SK-N-SH treated with all-trans-retinoic acid at 6 μM for 48 hours (cell line): ENCODE data around the gene CTR9.

ENCODE experiments used
- GLIS3 ChIP-seq: fragments of 250-450 bp; sonication (Bioruptor Pico); IDR thresholded peaks from 2 replicates; pipeline ENCODE4 v1.5.0; 2020; ENCODE audit warnings: mild to moderate bottlenecking, moderate library complexity
- POU6F1 ChIP-seq: fragments of 250-450 bp; sonication (Bioruptor Pico); IDR thresholded peaks from 2 replicates; pipeline ENCODE4 v1.8.0; 2021; ENCODE audit warnings: low read depth, mild to moderate bottlenecking, moderate library complexity, borderline replicate concordance
- RARB ChIP-seq: fragments of 250-450 bp; sonication (Bioruptor Pico); IDR thresholded peaks from 2 replicates; pipeline ENCODE4 v1.8.0; 2021; ENCODE audit warnings: mild to moderate bottlenecking, moderate library complexity
- TCF4 ChIP-seq: fragments of 250-450 bp; sonication (Bioruptor Pico); IDR thresholded peaks from 2 replicates; pipeline ENCODE4 v1.8.0; 2021; ENCODE audit warnings: mild to moderate bottlenecking, moderate library complexity, borderline replicate concordance
- ZFP30 ChIP-seq: fragments of 450-650 bp; formaldehyde crosslinking; IDR thresholded peaks from 2 replicates; pipeline ENCODE4 v1.5.0; 2022; ENCODE audit warnings: mild to moderate bottlenecking, moderate library complexity
- ZNF565 ChIP-seq: fragments of 450-650 bp; formaldehyde crosslinking; conservative IDR thresholded peaks from 2 replicates; pipeline ENCODE4 v1.5.0; 2020; ENCODE audit warnings: low read depth, mild to moderate bottlenecking, moderate library complexity
- ZNF8 ChIP-seq: fragments of 450-650 bp; formaldehyde crosslinking; IDR thresholded peaks from 2 replicates; pipeline ENCODE4 v1.5.0; 2020; ENCODE audit warnings: mild to moderate bottlenecking, moderate library complexity
- TF ChIP-seq, protein P1 (sequence below): fragments of 250-450 bp; sonication (Bioruptor Pico); IDR thresholded peaks from 2 replicates; pipeline ENCODE4 v1.8.0; 2020; ENCODE audit warnings: mild to moderate bottlenecking, moderate library complexity, borderline replicate concordance

- TF ChIP-seq ZNF8 (CRISPR knock-in tag) = no peak
- TF ChIP-seq, protein P1, sequence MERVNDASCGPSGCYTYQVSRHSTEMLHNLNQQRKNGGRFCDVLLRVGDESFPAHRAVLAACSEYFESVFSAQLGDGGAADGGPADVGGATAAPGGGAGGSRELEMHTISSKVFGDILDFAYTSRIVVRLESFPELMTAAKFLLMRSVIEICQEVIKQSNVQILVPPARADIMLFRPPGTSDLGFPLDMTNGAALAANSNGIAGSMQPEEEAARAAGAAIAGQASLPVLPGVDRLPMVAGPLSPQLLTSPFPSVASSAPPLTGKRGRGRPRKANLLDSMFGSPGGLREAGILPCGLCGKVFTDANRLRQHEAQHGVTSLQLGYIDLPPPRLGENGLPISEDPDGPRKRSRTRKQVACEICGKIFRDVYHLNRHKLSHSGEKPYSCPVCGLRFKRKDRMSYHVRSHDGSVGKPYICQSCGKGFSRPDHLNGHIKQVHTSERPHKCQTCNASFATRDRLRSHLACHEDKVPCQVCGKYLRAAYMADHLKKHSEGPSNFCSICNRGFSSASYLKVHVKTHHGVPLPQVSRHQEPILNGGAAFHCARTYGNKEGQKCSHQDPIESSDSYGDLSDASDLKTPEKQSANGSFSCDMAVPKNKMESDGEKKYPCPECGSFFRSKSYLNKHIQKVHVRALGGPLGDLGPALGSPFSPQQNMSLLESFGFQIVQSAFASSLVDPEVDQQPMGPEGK (CRISPR knock-in tag) = no peak
- no peak for TF ChIP-seq ZNF565 (CRISPR knock-in tag)
- TF ChIP-seq ZFP30 (CRISPR knock-in tag) = no peak
- no peak for TF ChIP-seq RARB (CRISPR knock-in tag)
- TF ChIP-seq POU6F1 (CRISPR knock-in tag) = no peak
- TF ChIP-seq GLIS3 (CRISPR knock-in tag) = no peak
- no peak for TF ChIP-seq TCF4
Observed at GRCh38 chr11:10746871-10747270, 4.2 kb upstream of the CTR9 start.
